Osteocyte (in vitro differentiated cells): ENCODE measurements around the gene PLA2G4A. TPM values are rescaled to one million over a fixed set of nuclear protein-coding genes. Genes with fewer than 3 reads are reported as not detected.
"Not testable (repeated sequence)": the region's sequence is repeated elsewhere in the genome, so short reads cannot be mapped to it uniquely, and the experiment has no call there.

Experiments
- DNase-seq: peaks from one replicate; pipeline ENCODE4 v3.0.0; 2021; ENCODE audit warnings: mixed read lengths; ENCODE audit not compliant: unreplicated experiment; ENCODE audit errors: extremely low spot score
- H3K27ac Mint-ChIP-seq: one replicate; pipeline ENCODE4 v1.8.0; 2021; ENCODE audit warnings: mild to moderate bottlenecking, mixed read lengths; ENCODE audit not compliant: unreplicated experiment
- H3K27me3 Mint-ChIP-seq: one replicate; pipeline ENCODE4 v1.8.0; 2021; ENCODE audit warnings: mixed read lengths; ENCODE audit not compliant: unreplicated experiment
- H3K36me3 Mint-ChIP-seq: one replicate; pipeline ENCODE4 v1.8.0; 2021; ENCODE audit warnings: mixed read lengths; ENCODE audit not compliant: unreplicated experiment
- H3K4me1 Mint-ChIP-seq: one replicate; pipeline ENCODE4 v1.8.0; 2021; ENCODE audit warnings: mixed read lengths; ENCODE audit not compliant: unreplicated experiment
- H3K4me3 Mint-ChIP-seq: one replicate; pipeline ENCODE4 v1.8.0; 2021; ENCODE audit warnings: mild to moderate bottlenecking, moderate library complexity, mixed read lengths; ENCODE audit not compliant: unreplicated experiment
- H3K9me3 Mint-ChIP-seq: one replicate; pipeline ENCODE4 v1.8.0; 2021; ENCODE audit warnings: mixed read lengths; ENCODE audit not compliant: unreplicated experiment
- total RNA-seq: library from RNA; stranded (reverse); gene quantifications from 2 replicates; pipeline ENCODE4 v1.2.1, GENCODE V29; 2021
- TF ChIP-seq, protein P1 (sequence below): fragments of 200-600 bp; sonication (generic); IDR thresholded peaks from 2 replicates; pipeline ENCODE4 v1.5.0; 2021; ENCODE audit warnings: antibody characterized with exemption, mild to moderate bottlenecking, moderate library complexity

The PLA2G4A gene
- total RNA-seq, 1 donor from 2014 or later, result 2.4 TPM

DNA sequence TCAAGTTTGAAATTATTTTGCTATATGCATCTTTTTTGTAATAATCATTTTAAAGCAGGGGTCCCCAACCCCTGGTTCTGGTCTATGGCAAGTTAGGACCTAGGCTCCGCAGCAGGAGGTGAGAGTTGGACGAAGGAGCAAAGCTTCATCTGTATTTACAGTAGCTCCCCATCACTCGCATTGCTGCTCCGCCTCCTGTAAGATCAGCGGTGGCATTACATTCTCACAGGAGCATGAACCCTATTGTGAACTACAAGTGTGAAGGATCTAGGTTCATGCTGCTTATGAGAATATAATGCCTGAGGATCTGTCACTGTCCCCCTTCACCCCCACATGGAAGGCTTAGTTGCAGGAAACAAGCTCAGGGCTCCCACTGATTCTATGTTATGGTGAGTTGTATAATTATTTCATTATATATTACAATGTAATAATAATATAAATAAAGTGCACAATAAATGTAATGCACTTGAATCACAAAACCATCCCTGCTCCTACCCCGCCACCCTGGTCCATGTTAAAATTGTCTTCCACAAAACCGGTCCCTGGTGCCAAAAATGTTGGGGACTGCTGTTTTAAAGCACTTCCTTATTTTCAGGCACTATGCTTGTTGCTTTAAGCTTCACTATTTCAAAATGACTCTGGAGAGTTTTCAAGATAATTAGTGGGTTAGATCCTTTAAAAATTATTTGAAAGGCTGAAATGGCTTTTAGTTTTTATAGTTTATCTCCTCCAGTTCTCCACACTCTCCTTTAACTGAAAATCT, 74.8 kb downstream of the PLA2G4A start:
- TF ChIP-seq, protein P1, sequence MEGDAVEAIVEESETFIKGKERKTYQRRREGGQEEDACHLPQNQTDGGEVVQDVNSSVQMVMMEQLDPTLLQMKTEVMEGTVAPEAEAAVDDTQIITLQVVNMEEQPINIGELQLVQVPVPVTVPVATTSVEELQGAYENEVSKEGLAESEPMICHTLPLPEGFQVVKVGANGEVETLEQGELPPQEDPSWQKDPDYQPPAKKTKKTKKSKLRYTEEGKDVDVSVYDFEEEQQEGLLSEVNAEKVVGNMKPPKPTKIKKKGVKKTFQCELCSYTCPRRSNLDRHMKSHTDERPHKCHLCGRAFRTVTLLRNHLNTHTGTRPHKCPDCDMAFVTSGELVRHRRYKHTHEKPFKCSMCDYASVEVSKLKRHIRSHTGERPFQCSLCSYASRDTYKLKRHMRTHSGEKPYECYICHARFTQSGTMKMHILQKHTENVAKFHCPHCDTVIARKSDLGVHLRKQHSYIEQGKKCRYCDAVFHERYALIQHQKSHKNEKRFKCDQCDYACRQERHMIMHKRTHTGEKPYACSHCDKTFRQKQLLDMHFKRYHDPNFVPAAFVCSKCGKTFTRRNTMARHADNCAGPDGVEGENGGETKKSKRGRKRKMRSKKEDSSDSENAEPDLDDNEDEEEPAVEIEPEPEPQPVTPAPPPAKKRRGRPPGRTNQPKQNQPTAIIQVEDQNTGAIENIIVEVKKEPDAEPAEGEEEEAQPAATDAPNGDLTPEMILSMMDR, result no peak
- Mint-ChIP-seq H3K4me1 (no peaks in the 10 kb centered on the region), H3K27ac (no peak overlapping the region), H3K9me3 (no peaks in the 10 kb centered on the region), H3K4me3 (no peak overlapping the region), H3K27me3 (no peaks in the 10 kb centered on the region), H3K36me3 (no peaks in the 10 kb centered on the region)
- no peak for DNase-seq

DNA sequence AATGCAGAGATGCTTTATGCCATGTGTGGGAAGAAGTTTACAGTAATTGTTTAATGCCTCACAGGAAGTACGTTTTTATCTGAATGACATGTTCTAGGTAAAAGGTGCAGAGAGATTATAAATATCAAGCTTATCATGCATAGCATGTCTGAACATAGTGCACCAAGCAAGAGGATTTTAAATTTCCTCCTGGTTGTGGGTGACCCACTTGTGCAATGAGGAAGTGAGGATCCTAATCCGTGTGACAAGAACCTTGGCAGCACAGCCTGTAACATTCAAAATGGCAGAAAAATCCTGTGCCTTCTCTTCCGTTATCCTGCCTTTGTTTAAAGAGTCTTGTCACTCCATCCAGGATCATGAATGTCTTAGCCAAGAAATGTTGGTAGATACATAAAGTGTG, 75.6 kb downstream of the PLA2G4A start:
- no peaks in the 10 kb centered on the region for H3K9me3 Mint-ChIP-seq
- no peak for DNase-seq
- no peaks in the 10 kb centered on the region for H3K27me3 Mint-ChIP-seq
- no peak overlapping the region for H3K4me3 Mint-ChIP-seq
- TF ChIP-seq, protein P1, result no peak
- H3K4me1 Mint-ChIP-seq, result no peaks in the 10 kb centered on the region
- H3K36me3 Mint-ChIP-seq, result no peaks in the 10 kb centered on the region
- no peak overlapping the region for H3K27ac Mint-ChIP-seq

DNA sequence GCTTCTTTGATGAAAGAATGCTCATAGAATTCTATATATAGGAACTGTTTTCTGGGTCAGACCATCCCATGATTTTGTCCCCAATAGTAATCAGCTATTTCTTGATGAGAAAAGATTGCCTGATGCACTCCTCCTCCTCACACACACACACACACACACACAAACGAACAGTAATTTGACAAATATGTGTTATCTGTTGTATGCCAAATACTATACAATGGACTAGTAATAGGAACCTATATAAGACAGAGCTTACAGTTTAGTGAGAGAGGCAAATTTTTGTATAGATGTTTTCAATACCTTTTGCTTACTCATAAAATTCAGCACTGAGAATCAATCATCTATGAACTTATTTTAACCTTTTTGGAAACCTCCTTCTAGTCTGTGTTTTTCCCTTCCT, 76.8 kb downstream of the PLA2G4A start:
- H3K27ac Mint-ChIP-seq, result no peak overlapping the region
- TF ChIP-seq, protein P1, result no peak
- no peaks in the 10 kb centered on the region for H3K27me3 Mint-ChIP-seq
- no peak for DNase-seq
- no peaks in the 10 kb centered on the region for H3K4me1 Mint-ChIP-seq
- H3K9me3 Mint-ChIP-seq, result no peaks in the 10 kb centered on the region
- no peak overlapping the region for H3K4me3 Mint-ChIP-seq
- H3K36me3 Mint-ChIP-seq, result no peaks in the 10 kb centered on the region

DNA sequence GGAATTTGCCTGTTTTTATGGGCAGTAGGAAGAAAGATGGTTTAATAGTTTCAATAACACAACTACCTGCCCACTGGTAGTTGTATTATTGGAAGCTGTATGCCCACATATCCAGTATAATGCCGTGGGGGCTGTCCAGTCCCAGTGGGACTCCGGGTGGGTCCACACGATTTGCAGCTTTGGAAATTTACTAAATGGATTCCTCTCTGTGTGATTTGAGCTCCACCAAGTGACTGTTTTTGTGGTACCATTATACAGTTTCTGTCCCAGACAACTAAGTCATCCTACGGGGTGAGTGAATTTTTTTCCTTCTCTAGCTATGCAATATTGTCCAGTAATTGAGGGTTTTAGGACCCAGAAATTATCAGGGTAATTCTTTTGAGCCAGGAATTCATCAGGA, 86.8 kb downstream of the PLA2G4A start:
- Mint-ChIP-seq H3K9me3 (no peaks in the 10 kb centered on the region), H3K27ac (no peak overlapping the region), H3K4me3 (no peak overlapping the region), H3K36me3 (no peaks in the 10 kb centered on the region), H3K4me1 (peaks cover 1% of the 10 kb centered on the region), H3K27me3 (no peaks in the 10 kb centered on the region)
- no peak for DNase-seq
- TF ChIP-seq, protein P1, result peak; percentile 33

DNA sequence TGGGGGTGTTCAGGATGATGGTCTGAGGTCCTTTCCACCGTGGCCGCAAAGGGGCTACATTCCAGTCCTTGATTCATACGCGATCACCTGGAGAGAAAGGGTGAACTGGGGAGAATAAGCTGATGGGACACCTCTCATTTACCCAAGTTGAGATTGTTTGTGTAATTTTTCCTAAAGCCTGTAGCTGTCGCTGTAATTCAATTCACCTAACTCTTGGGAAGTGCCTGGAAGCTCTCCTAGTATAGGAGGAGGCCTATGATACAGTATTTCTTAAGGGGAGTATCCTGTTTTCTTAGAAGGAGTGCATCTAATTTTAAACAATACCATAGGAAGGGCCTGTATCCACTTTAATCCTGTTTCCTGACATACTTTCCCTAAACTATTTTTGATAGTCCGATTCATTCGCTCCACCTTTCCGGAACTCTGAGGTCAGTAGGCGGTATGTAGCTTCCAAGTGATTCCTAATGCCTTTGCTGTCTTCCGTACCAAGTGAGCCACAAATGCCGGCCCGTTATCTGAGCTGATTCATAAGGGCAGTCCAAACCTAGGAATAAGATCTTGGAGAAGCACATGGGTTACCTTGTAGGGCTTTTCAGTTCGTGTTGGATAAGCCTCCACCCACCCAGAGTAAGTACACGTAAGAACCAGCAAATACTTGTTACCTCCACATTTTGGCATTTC, 88.5 kb downstream of the PLA2G4A start:
- H3K36me3 Mint-ChIP-seq, H3K9me3 Mint-ChIP-seq, H3K27me3 Mint-ChIP-seq, DNase-seq, H3K27ac Mint-ChIP-seq, H3K4me3 Mint-ChIP-seq, H3K4me1 Mint-ChIP-seq: not testable (repeated sequence)
- TF ChIP-seq, protein P1, result peak; percentile 45

DNA sequence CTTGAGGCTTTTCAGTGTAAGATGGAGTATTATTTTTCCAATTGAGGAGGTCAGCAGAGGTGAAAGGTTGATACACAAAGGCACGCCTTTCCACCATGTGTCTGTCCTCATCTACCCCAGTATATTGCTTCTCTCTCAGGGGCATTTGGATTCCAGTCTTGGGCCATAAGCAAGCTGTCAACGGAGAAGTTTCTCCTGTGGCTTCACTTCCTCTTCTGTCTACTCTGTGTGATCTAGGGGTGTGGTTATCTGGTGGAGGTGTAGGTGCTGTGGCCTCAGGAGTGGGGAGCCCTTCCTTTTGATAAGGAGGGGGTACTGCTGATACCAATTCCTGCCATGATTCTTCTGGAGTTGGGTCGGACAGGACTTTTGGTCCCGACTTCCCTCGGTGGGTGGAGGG, 92.6 kb downstream of the PLA2G4A start:
- H3K4me1 Mint-ChIP-seq, result peaks cover 12% of the 10 kb centered on the region
- H3K27ac Mint-ChIP-seq, H3K27me3 Mint-ChIP-seq, DNase-seq, H3K36me3 Mint-ChIP-seq, H3K4me3 Mint-ChIP-seq: not testable (repeated sequence)
- H3K9me3 Mint-ChIP-seq, result peaks cover 10% of the 10 kb centered on the region

DNA sequence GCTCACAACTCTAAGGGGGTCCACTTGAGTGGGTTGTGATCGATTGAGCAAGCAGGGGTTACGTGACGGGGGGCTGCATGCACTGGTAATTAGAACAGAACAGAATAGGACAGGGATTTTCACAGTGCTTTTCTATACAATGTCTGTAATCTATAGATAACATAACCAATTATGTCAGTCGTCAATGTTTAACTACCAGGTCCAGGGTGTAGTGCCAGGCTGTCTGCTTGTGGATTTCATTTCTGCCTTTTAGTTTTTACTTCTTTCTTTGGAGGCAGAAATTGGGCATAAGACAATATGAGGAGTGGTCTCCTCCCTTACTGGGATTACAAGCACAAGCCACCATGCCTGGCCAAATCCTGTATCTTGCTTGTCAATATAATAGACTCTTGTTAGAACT, 94.1 kb downstream of the PLA2G4A start:
- not testable (repeated sequence) for H3K27me3 Mint-ChIP-seq, H3K27ac Mint-ChIP-seq, H3K36me3 Mint-ChIP-seq, H3K4me3 Mint-ChIP-seq, DNase-seq
- Mint-ChIP-seq H3K9me3 (peaks cover 10% of the 10 kb centered on the region), H3K4me1 (peaks cover 13% of the 10 kb centered on the region)
